HG03439 (cell line): ENCODE measurements around the gene DHX8.
"Not testable (repeated sequence)": the region's sequence is repeated elsewhere in the genome, so short reads cannot be mapped to it uniquely, and the experiment has no call there.

Experiments used
- ATAC-seq: cut with Tn5 transposase; IDR thresholded peaks from one replicate; pipeline ENCODE4 v1.9.1; 2021; ENCODE audit warnings: mild to moderate bottlenecking, moderate library complexity; ENCODE audit not compliant: unreplicated experiment

Gene DHX8

GRCh38 chr17:43483674-43484551 lies at the start of gene DHX8:
Gene DHX8 (plus strand): TSS chr17:43483975. CDS start chr17:43484038, 63 bp downstream.
- peak; percentile 95 for ATAC-seq

GRCh38 chr17:43434902-43435319 lies 48.9 kb upstream of the DHX8 start:
- ATAC-seq: no peak

GRCh38 chr17:43437756-43438155 lies 46.0 kb upstream of the DHX8 start:
- no peak for ATAC-seq

GRCh38 chr17:43438626-43439025 lies 45.1 kb upstream of the DHX8 start:
- ATAC-seq: no peak

- ATAC-seq: no peak
Measured at GRCh38 chr17:43439041-43439440, 44.7 kb upstream of the DHX8 start.

- ATAC-seq: no peak
Measured at GRCh38 chr17:43442711-43443110, 41.1 kb upstream of the DHX8 start.

GRCh38 chr17:43443381-43443780 lies 40.4 kb upstream of the DHX8 start:
- no peak for ATAC-seq

- no peak for ATAC-seq
Measured at GRCh38 chr17:43444223-43445008, 39.4 kb upstream of the DHX8 start.

- no peak for ATAC-seq
Measured at GRCh38 chr17:43445009-43445589, 38.7 kb upstream of the DHX8 start.

- no peak for ATAC-seq
Measured at GRCh38 chr17:43446773-43447172, 37.0 kb upstream of the DHX8 start.

- no peak for ATAC-seq
Measured at GRCh38 chr17:43448720-43449469, 34.9 kb upstream of the DHX8 start.

GRCh38 chr17:43449470-43450248 lies 34.1 kb upstream of the DHX8 start:
- no peak for ATAC-seq

- not testable (repeated sequence) for ATAC-seq
Measured at GRCh38 chr17:43450791-43451190, 33.0 kb upstream of the DHX8 start.

- ATAC-seq: not testable (repeated sequence)
Measured at GRCh38 chr17:43451741-43452140, 32.0 kb upstream of the DHX8 start.

- no peak for ATAC-seq
Measured at GRCh38 chr17:43453331-43453812, 30.4 kb upstream of the DHX8 start.

GRCh38 chr17:43454868-43455267 lies 28.9 kb upstream of the DHX8 start:
- no peak for ATAC-seq

GRCh38 chr17:43456029-43456428 lies 27.7 kb upstream of the DHX8 start:
- no peak for ATAC-seq

- ATAC-seq: no peak
Measured at GRCh38 chr17:43456661-43457361, 27.0 kb upstream of the DHX8 start.

GRCh38 chr17:43457362-43457692 lies 26.4 kb upstream of the DHX8 start:
- ATAC-seq: no peak
